ENCODE results near the gene NR5A1. TPM values are rescaled to one million over a fixed set of nuclear protein-coding genes. Genes with fewer than 3 reads are reported as not detected.

The NR5A1 gene
- total RNA-seq, 2 experiments from 2014 or later: not detected

DNA sequence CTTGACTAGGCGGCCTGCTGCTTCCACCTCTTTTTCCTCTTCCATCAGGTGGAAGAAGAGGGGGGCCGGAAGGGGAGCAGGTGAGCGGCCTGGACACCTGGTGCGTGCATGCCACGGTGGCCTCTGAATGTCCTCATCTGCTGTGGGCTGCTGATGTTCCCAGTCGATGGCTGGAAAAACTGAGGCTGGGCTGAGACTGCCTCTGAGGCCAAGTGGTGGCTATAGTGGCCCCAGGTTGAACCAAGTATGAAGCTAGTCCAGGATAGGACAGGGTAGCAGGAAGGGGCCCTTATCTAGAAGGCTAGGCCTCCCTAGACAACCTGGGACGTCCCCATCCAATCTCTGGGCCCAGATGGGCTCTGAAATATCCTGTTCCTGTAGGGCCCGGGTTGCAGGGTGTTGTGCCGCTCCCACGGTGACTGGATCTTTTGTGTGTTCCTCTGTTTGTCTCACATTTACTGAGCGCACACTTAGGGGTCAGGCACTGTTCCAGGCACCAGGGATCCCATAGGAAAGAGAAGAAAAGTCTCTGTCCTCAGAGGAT is 753 bp upstream of the NR5A1 start:
- Mint-ChIP-seq H3K27ac (no peak overlapping the region), H3K27me3 (peaks cover 16% of the 10 kb centered on the region), H3K4me1 (ENCODE audit: low read depth) (peaks cover 5% of the 10 kb centered on the region), H3K36me3 (ENCODE audit: low read depth) (no peaks in the 10 kb centered on the region), H3K9me3 (no peaks in the 10 kb centered on the region), H3K4me3 (no peak overlapping the region)
- CTCF ChIA-PET: no interaction called here
- ATAC-seq: no peak
- POLR2A ChIA-PET: no interaction called here
- TF ChIP-seq, protein P1, sequence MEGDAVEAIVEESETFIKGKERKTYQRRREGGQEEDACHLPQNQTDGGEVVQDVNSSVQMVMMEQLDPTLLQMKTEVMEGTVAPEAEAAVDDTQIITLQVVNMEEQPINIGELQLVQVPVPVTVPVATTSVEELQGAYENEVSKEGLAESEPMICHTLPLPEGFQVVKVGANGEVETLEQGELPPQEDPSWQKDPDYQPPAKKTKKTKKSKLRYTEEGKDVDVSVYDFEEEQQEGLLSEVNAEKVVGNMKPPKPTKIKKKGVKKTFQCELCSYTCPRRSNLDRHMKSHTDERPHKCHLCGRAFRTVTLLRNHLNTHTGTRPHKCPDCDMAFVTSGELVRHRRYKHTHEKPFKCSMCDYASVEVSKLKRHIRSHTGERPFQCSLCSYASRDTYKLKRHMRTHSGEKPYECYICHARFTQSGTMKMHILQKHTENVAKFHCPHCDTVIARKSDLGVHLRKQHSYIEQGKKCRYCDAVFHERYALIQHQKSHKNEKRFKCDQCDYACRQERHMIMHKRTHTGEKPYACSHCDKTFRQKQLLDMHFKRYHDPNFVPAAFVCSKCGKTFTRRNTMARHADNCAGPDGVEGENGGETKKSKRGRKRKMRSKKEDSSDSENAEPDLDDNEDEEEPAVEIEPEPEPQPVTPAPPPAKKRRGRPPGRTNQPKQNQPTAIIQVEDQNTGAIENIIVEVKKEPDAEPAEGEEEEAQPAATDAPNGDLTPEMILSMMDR (IDR thresholded peaks at IDR 0.05): no peak
- no peak for DNase-seq
- intact Hi-C loops (cut with micrococcal nuclease): no loop called here

DNA sequence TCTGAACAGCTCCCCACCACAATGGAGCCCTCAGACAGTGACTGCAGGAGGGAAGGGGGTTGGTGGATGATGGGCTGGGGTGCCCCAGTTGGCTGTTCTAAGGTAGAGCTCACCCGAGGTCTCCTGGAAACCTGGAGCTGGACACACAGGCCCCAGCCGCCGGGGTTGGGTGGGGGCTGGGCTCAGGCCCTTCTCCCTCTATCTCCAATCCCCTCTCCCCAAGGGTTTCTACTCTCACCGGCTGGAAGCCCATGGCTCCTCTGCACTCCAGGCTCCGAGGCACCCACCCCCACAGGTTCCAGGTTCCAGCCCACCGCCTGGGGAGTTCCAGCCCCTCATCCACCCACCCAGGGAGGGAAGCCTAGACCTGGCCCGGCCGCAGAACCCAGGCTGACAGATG is 766 bp downstream of the NR5A1 start:
- intact Hi-C loops (cut with micrococcal nuclease): no loop called here

DNA sequence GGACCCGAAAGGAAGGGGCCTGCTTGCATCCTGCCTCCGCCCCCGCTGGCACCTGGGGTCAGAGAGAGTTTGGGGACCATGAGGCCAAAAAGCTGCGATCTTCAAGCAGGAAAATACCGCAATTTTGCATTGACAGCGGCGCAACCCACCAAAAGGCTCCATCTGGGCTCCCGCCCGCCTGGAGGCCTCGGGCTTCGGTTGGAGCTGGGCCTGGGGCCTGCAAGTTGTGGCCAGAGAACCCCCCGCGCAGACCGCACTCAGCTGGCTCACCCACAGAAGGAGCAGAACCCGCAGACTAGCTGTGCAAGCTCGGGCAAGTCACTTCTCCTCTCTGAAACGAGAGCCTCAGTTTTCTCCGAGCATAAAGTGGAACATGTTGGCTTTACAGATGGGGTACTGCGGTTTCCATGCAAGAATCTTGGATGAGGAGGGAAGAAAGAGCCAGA is 1.3 kb downstream of the NR5A1 start:
- no peak for ATAC-seq
- DNase-seq: no peak
- TF ChIP-seq, protein P1 (IDR thresholded peaks at IDR 0.05): no peak
- H3K4me3 Mint-ChIP-seq: no peak overlapping the region
- H3K4me1 Mint-ChIP-seq (ENCODE audit: low read depth): peaks cover 5% of the 10 kb centered on the region
- POLR2A ChIA-PET: interaction anchor here (0.7 kb wide), 1 partner anchor 148 kb away, joined by 3 read pairs; no protein-coding TSS in a partner anchor
- no peak overlapping the region for H3K27ac Mint-ChIP-seq
- H3K36me3 Mint-ChIP-seq (ENCODE audit: low read depth): no peaks in the 10 kb centered on the region
- H3K27me3 Mint-ChIP-seq: peaks cover 21% of the 10 kb centered on the region
- no peaks in the 10 kb centered on the region for H3K9me3 Mint-ChIP-seq
- CTCF ChIA-PET: no interaction called here
- intact Hi-C loops (cut with micrococcal nuclease): no loop called here

More for the DNA sequence above, 766 bp downstream of the NR5A1 start:
- Mint-ChIP-seq H3K27ac (no peak overlapping the region), H3K36me3 (ENCODE audit: low read depth) (no peaks in the 10 kb centered on the region), H3K4me3 (no peak overlapping the region), H3K9me3 (no peaks in the 10 kb centered on the region), H3K4me1 (ENCODE audit: low read depth) (peaks cover 5% of the 10 kb centered on the region), H3K27me3 (peaks cover 21% of the 10 kb centered on the region)
- POLR2A ChIA-PET: no interaction called here
- DNase-seq (no peak), ATAC-seq (no peak)
- TF ChIP-seq, protein P1 (IDR thresholded peaks at IDR 0.05): no peak
- CTCF ChIA-PET: no interaction called here

DNA sequence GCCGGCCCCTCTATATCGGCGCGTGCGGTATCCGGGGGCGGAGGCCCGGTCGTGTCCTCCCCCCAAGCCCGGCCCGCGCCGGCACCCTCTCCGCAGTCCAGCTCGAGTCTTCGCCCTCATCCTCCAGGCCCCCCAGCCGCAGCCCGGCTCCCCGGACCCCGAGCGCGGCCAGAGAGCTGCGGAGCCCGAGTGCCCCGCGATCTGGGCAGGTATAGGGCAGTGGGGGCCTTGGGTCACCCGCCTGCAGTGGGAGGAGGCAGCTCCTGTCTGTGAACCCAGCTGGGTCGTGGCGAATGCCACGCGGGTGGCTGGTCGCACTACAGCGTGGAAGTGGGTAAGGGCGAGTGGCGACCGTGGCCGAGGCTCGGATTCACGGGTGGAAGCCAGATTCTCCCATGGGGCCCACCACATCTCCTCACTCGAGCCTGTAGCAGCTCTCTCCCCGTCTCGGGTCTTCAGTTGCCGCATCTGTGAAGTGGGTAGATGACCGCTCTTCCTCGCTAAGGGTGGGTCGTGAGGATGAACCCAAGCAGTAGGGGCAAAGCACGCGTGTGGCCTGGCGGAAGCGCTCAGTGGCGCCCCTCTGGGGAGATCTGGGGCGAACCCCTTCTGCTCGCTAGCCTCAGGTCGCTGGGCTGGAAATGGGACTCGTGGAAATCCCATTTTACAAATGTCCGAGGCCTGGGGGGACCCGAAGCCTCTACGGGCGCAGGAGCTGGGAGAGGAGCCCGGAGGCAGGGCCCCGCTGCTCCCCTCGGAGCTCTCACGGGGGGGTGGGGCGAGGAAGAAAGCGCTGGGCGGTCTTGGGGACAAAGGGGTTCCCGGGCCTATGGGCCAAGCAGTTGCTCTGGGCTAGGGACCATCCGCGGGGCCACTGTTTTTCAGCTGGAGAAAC is 1.9 kb downstream of the NR5A1 start:
- POLR2A ChIA-PET: interaction anchor here (0.7 kb wide), 1 partner anchor 147 kb away, joined by 3 read pairs; no protein-coding TSS in a partner anchor
- DNase-seq: no peak

More for the DNA sequence above, 1.9 kb downstream of the NR5A1 start:
- TF ChIP-seq, protein P1 (IDR thresholded peaks at IDR 0.05): no peak
- no peak for ATAC-seq
- H3K4me1 Mint-ChIP-seq (ENCODE audit: low read depth): peaks cover 9% of the 10 kb centered on the region
- no peak overlapping the region for H3K27ac Mint-ChIP-seq
- H3K9me3 Mint-ChIP-seq: no peaks in the 10 kb centered on the region
- no peak overlapping the region for H3K4me3 Mint-ChIP-seq
- no peaks in the 10 kb centered on the region for H3K36me3 Mint-ChIP-seq (ENCODE audit: low read depth)
- intact Hi-C loops (cut with micrococcal nuclease): no loop called here
- peaks cover 21% of the 10 kb centered on the region for H3K27me3 Mint-ChIP-seq
- CTCF ChIA-PET: no interaction called here
